Posterior vena cava (tissue), 2 donors: ENCODE data around the gene HOXC11. TPM values are rescaled to one million over a fixed set of nuclear protein-coding genes. Genes with fewer than 3 reads are reported as not detected.

Experiments
- DNase-seq: peaks from one replicate; pipeline ENCODE4 v3.0.0-alpha.2; 2020; ENCODE audit warnings: low spot score
- intact Hi-C, 2 donors: fragments of 100-400 bp; cut with DNase I; formaldehyde crosslinking; loops; one replicate each; pipeline versions ENCODE4 v1.14.1 to v1.14.2; 2022 to 2023
- total RNA-seq, 2 donors: library from RNA; stranded (reverse); fragmentation: NEBNext Ultra II Directional; extraction: Animal tissue kit (Norgen Biotek cat#: 25700); gene quantifications; one replicate each; pipeline ENCODE4 v1.2.1, GENCODE V29; 2021
- donor health status: DM: yes; HTN: yes; CAD: no.
- donor health status: DM: yes; HTN: yes; CAD: no.

HOXC11 gene
- total RNA-seq, 2 donors from 2014 or later = 1.3 to 4.2 TPM

DNA sequence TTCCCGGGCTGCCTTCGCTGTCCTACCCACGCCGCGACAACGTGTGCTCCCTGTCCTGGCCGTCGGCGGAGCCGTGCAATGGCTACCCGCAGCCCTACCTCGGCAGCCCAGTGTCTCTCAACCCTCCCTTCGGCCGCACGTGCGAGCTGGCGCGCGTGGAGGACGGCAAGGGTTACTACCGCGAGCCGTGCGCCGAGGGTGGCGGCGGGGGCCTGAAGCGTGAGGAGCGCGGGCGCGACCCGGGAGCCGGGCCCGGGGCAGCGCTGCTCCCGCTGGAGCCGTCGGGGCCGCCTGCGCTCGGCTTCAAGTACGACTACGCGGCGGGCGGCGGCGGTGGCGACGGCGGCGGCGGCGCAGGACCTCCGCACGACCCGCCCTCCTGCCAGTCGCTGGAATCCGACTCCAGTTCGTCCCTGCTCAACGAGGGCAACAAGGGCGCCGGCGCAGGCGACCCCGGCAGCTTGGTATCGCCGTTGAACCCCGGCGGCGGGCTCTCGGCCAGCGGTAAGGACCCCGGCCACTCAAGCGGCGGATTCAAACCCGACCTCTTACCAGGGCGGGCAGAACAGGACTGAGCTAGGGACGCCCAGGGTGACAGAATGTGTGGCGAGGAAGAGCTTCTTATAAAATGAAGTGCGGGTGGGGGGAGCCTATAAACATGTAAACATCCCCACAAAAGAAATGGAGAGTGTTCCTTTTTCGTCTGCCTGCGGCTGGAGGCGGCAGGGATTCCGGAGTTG lies 17.7 kb upstream of the HOXC11 start:
- intact Hi-C loops = no loop called here
- peak; percentile 72 for DNase-seq

GRCh38 chr12:53955776-53956250 lies 17.1 kb upstream of the HOXC11 start:
- intact Hi-C loops = no loop called here
- DNase-seq = no peak

DNA sequence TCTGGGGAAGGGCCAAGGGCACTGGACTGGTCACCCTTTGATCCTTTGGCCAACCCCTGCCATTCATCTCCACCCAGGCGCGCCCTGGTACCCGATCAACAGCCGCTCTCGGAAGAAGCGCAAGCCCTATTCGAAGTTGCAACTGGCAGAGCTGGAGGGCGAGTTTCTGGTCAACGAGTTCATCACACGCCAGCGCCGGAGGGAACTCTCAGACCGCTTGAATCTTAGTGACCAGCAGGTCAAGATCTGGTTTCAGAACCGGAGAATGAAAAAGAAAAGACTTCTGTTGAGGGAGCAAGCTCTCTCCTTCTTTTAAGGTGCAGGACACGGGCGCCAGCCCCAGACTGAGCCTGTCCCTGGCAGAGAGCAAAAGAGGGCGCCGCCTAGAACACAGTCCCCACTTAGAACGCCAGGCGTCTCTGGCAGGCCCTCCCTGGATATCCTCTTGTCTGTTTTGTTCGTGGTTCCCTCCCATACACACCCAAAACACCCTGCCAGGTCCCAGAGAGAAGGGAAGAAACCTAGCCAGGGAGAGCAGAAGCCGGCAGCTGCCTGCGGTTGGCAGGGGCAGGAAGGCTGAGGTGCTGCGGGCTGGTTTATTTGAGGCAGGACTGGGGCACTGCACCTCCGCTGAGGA lies 16.6 kb upstream of the HOXC11 start:
- DNase-seq = peak; percentile 59
- intact Hi-C loops = no loop called here

DNA sequence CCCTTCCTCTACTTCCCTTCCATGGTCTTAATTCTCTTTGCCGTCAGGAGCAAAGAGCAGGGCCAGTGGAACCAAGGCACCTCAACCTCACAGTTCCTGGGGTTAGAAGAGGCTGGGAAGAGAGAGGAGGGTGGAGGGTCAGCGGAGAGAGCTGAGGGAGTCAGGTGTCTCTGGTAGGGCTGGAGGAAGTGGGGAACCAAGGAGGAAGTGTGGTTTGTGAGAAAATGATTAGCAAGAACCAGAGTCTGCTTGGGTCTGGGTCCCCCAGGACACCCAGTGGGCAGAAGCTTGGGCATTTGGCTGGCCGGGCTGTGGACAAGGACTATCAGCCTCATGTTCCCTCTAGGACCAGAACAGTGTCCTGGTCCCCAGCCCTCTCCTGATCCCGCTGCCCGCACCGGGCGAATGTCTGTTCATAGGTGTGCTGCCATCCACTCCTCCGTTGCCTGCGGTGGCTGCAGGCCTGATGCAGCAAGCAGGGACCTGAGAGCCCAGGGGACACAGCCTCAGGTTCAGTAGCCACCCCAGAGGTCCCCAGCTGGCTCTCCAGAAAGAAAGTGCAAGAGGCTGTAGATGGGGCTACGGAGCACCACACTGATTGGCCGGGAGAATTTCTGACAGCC lies 15.9 kb upstream of the HOXC11 start:
- intact Hi-C loops = no loop called here
- peak; percentile 53 for DNase-seq

- intact Hi-C loops = no loop called here
- no peak for DNase-seq
Observed at GRCh38 chr12:53958128-53958527, 14.8 kb upstream of the HOXC11 start.

DNA sequence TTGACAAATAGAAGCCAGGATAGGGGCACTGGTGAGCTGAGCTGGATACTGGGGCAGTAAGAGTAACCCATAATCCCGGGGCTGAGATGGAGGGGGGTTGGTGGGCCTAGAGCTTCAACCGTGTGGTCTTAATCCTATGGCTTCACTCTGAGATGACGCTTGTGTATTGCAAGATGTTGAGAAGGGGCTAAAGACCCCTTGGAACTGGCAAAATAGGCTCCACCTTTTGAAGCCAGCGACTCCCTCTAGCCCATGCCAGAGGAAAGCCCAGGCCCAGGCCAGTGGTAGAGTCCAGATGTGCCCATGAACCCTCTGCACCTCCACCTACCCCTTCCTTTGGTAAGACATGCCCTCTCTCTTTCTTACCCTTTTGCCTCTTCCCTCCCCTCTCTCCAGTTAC lies 13.6 kb upstream of the HOXC11 start:
- no peak for DNase-seq
- intact Hi-C loops = no loop called here

- intact Hi-C loops = no loop called here
Observed at GRCh38 chr12:53960187-53961024, 12.5 kb upstream of the HOXC11 start.

GRCh38 chr12:53961025-53961761 lies 11.7 kb upstream of the HOXC11 start:
- intact Hi-C loops = no loop called here
- DNase-seq = peak; percentile 80

More at GRCh38 chr12:53960187-53961024, 12.5 kb upstream of the HOXC11 start:
- peak; percentile 56 for DNase-seq

- intact Hi-C loops = no loop called here
- no peak for DNase-seq
Observed at GRCh38 chr12:53963005-53963404, 9.9 kb upstream of the HOXC11 start.

DNA sequence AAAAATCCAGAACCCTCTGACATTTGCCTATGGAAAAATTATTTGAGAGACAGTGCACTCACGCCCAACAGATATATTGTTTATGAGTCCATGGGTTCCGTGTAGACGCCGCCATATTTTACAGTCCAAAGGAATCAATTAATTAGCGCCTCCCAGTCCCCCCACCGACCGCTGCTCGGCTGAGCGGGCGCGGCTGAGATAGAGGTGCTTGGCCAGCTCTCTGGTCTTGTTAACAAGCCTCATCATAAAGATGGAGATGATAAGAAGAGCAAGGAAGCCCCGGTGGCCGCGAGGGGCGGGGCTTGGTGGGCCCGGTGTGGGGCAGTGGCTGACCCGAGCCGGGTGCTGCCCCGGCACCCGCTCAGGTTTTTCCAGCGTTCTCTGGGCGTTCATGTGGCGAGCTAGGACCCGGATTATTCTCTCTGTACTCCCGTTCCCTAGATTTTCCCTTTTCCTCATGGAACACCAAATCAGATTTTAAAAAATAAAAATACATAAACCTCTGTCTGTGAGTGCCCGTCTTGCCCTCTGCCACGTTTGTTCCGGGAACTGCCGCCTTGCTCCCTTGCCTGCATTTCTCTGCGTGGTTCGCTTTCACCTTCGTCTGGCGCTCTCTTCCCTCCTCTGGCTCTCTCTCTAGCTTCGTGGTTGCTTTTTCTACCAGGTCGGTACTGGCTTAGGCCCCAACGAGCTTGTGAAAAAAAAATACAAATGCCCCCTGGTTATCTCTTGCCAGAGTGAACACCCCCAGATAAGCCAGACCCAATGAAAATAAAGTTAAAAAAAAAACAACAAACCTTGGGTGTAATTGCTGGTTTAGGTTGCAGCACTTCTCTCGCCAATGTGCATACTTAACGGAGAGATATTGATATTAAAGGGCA lies 9.3 kb upstream of the HOXC11 start:
- DNase-seq = peak; percentile 62
- intact Hi-C loops = no loop called here

GRCh38 chr12:53964315-53964713 lies 8.6 kb upstream of the HOXC11 start:
- intact Hi-C loops = no loop called here

GRCh38 chr12:53965281-53966084 lies 7.4 kb upstream of the HOXC11 start:
- intact Hi-C loops = no loop called here
- peak; percentile 87 for DNase-seq

More at GRCh38 chr12:53964315-53964713, 8.6 kb upstream of the HOXC11 start:
- no peak for DNase-seq

GRCh38 chr12:53966085-53966384 lies 6.9 kb upstream of the HOXC11 start:
- DNase-seq = no peak
- intact Hi-C loops = no loop called here

GRCh38 chr12:53966385-53967133 lies 6.4 kb upstream of the HOXC11 start:
- DNase-seq = peak; percentile 36

GRCh38 chr12:53967421-53967925 lies 5.5 kb upstream of the HOXC11 start:
- intact Hi-C loops = no loop called here
- peak; percentile 29 for DNase-seq

More at GRCh38 chr12:53966385-53967133, 6.4 kb upstream of the HOXC11 start:
- intact Hi-C loops = no loop called here
